Right lobe of liver (tissue), 6 donors: ENCODE results near the gene DNAH2. TPM values are rescaled to one million over a fixed set of nuclear protein-coding genes. Genes with fewer than 3 reads are reported as not detected.
A peak's percentile ranks its signal among the peaks of the same experiment; 100 is the strongest.

Experiments used
- ATAC-seq, 4 donors: fragments of 200-7000 bp; cut with Tn5 transposase; one replicate each; pipeline ENCODE4 v1.9.1; 2020; ENCODE audit warnings: mild to moderate bottlenecking in 4 of 4, moderate library complexity in 4 of 4
- DNase-seq, 3 donors: peaks; one replicate each; pipeline ENCODE4 v3.0.0-alpha.2; 2020
- H3K27ac ChIP-seq, 3 donors: fragments of 200-600 bp; one replicate each; pipeline ENCODE4 v1.8.0; 2022
- H3K27me3 ChIP-seq, 2 donors: fragments of 200-600 bp; one replicate each; pipeline ENCODE4 v1.8.0; 2022
- H3K36me3 ChIP-seq, 4 donors: fragments of 200-600 bp; sonication (generic) in 1 of 4; one replicate each; pipeline versions ENCODE4 v1.5.1 to v1.8.0; 2017 to 2022; ENCODE audit warnings: control low read depth in 1 of 4
- H3K4me1 ChIP-seq, 4 donors: fragments of 200-600 bp; sonication (generic) in 1 of 4; one replicate each; pipeline versions ENCODE4 v1.5.1 to v1.8.0; 2017 to 2022; ENCODE audit warnings: control low read depth in 1 of 4
- H3K4me3 ChIP-seq, 3 donors: fragments of 200-600 bp; one replicate each; pipeline ENCODE4 v1.8.0; 2022
- H3K9me3 ChIP-seq, 4 donors: fragments of 200-600 bp; sonication (generic) in 1 of 4; one replicate each; pipeline versions ENCODE4 v1.5.1 to v1.8.0; 2017 to 2022; ENCODE audit warnings: control low read depth in 1 of 4
- POLR2A ChIP-seq: fragments of 450-650 bp; IDR thresholded peaks from one replicate; pipeline ENCODE4 v1.6.1; 2017; ENCODE audit warnings: antibody characterized with exemption, mild to moderate bottlenecking
- WGBS: methylation state at CpG from one replicate; pipeline ENCODE4 v1.1.6; 2018; ENCODE audit warnings: low coverage, low lambda C conversion rate; ENCODE audit not compliant: insufficient coverage; ENCODE audit errors: missing lambda C conversion rate; 5-methylcytosine and 5-hydroxymethylcytosine counted together
- intact Hi-C, 2 donors: fragments of 100-400 bp; cut with DNase I; formaldehyde crosslinking; loops; one replicate each; pipeline versions ENCODE4 v1.11.2 to v1.14.1; 2022
- total RNA-seq, 6 experiments: library from RNA; depleted of rRNA in 2 of 6; stranded (reverse); fragments of >200 nt in 2 of 6; fragmentation: NEBNext Ultra II Directional in 3 of 6; extraction: Animal tissue kit (Norgen Biotek cat#: 25700) in 3 of 6; gene quantifications; one replicate each; pipeline versions ENCODE4 v1.1.0 to v1.2.4, GENCODE V29; 2016 to 2023
- TF ChIP-seq, protein P1 (sequence below), 4 donors: fragments of 200-600 bp in 3 of 4; fragments of 450-650 bp in 1 of 4; IDR thresholded peaks; one replicate each; pipeline versions ENCODE4 v1.5.1 to v1.8.0; 2016 to 2022; ENCODE audit warnings: antibody characterized with exemption in 4 of 4, mild to moderate bottlenecking in 2 of 4
- donor health status: DM: no; HTN: yes; CAD: no.
- donor health status: DM: no; HTN: no; CAD: no.
- donor health status: DM: no; HTN: no; CAD: no.
- donor health status: DM: no; HTN: yes; CAD: no.
- donor health status: DM: no; HTN: yes; CAD: no.

Gene DNAH2
- total RNA-seq, 6 experiments from 2014 or later: 0.12 to 0.38 (median 0.27) TPM

GRCh38 chr17:7837408-7838088 is 120.0 kb downstream of the DNAH2 start:
- Histone ChIP-seq H3K36me3 (no peaks in the 10 kb centered on the region), H3K4me3 (peak overlapping the region in 2 of 3 donors; percentile 70 to 73), H3K27ac (peak overlapping the region; percentile 97 to 99 (median 97)), H3K9me3 (no peaks in the 10 kb centered on the region), H3K27me3 (no peaks in the 10 kb centered on the region), H3K4me1 (peaks cover 0 to 50% (median 5%) of the 10 kb centered on the region in 4 donors)
- intact Hi-C loops: no loop called here
- 3% methylated on average over 8 of the region's 8 CpGs for WGBS
- TF ChIP-seq POLR2A: no peak
- TF ChIP-seq, protein P1, sequence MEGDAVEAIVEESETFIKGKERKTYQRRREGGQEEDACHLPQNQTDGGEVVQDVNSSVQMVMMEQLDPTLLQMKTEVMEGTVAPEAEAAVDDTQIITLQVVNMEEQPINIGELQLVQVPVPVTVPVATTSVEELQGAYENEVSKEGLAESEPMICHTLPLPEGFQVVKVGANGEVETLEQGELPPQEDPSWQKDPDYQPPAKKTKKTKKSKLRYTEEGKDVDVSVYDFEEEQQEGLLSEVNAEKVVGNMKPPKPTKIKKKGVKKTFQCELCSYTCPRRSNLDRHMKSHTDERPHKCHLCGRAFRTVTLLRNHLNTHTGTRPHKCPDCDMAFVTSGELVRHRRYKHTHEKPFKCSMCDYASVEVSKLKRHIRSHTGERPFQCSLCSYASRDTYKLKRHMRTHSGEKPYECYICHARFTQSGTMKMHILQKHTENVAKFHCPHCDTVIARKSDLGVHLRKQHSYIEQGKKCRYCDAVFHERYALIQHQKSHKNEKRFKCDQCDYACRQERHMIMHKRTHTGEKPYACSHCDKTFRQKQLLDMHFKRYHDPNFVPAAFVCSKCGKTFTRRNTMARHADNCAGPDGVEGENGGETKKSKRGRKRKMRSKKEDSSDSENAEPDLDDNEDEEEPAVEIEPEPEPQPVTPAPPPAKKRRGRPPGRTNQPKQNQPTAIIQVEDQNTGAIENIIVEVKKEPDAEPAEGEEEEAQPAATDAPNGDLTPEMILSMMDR (IDR thresholded peaks at IDR 0.05): no peak
- DNase-seq (no peak), ATAC-seq (no peak)

DNA sequence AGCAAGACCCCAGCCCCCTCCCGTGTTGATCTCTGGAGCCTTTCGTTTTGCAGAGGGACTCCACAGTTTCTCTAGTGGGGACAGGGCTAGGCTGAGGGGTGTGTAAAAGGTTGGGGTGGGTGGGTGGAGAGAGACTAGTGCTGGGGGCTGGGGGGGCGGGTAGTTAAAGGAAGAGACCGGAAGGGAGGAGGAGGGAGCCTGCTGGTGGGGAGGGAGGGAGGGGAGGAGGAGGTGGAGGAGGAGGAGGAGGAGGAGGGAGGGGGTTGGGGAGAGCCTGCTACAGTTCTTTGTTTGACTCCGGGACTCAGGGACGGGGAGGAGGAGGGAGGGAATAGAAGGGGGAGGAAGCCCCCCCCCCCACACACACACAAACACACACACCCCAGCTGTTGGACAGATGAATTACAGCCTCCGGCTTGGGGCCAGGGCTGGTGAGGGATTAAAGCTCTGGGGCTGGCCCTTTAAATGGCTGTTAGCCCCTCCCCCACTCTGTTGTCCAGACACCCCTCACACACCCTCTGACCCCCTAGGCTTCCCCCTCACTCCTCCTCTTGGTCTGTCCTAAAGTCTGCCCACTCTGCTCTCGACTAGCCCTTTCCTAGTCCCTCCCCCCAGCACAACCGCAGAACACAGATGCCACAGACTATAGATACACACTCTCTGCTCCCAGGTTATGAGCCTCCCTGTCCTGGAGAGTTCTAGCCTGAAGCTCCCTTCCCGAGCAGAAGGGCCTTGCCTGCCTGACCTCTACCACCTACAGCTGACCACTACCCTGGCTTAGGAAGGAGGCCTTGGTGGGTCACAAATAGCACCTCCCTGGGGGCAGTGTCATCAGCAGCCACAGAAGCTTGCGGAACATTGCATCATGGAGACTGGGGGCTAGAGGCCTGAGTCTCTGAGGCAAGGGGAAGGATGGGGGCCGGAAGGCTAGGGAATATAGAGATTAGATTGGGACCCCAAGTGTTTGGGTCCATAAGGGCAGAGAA is 120.8 kb downstream of the DNAH2 start:
- TF ChIP-seq, protein P1 (IDR thresholded peaks at IDR 0.05): no peak
- no peak for TF ChIP-seq POLR2A
- 2% methylated on average over 9 of the region's 12 CpGs for WGBS

GRCh38 chr17:7839190-7839875 is 121.8 kb downstream of the DNAH2 start:
- H3K9me3 ChIP-seq: no peaks in the 10 kb centered on the region
- peak overlapping the region in 2 of 3 donors; percentile 31 to 47 for H3K27ac ChIP-seq
- no peaks in the 10 kb centered on the region for H3K36me3 ChIP-seq
- no peak for TF ChIP-seq POLR2A
- TF ChIP-seq, protein P1 (IDR thresholded peaks at IDR 0.05): no peak
- 0% methylated on average over 1 of the region's 6 CpGs for WGBS
- no peaks in the 10 kb centered on the region for H3K27me3 ChIP-seq
- no peak overlapping the region for H3K4me3 ChIP-seq
- intact Hi-C loops: no loop called here
- peaks cover 0 to 43% (median 5%) of the 10 kb centered on the region in 4 donors for H3K4me1 ChIP-seq
- no peak for ATAC-seq
- DNase-seq: peak in 2 of 3 donors; percentile 29 to 60

More for the DNA sequence above, 120.8 kb downstream of the DNAH2 start:
- ATAC-seq (no peak), DNase-seq (peak in 1 of 3 donors; percentile 67)
- no peaks in the 10 kb centered on the region for H3K36me3 ChIP-seq
- intact Hi-C loops: no loop called here
- no peaks in the 10 kb centered on the region for H3K9me3 ChIP-seq
- peak overlapping the region in 2 of 3 donors; percentile 70 to 73 for H3K4me3 ChIP-seq
- H3K27me3 ChIP-seq: no peaks in the 10 kb centered on the region
- peaks cover 0 to 47% (median 5%) of the 10 kb centered on the region in 4 donors for H3K4me1 ChIP-seq
- peak overlapping the region in 2 of 3 donors; percentile 97 to 99 for H3K27ac ChIP-seq

- Histone ChIP-seq H3K4me1 (peaks cover 0 to 38% (median 5%) of the 10 kb centered on the region in 4 donors), H3K27ac (peak overlapping the region in 1 of 3 donors; percentile 47), H3K9me3 (no peaks in the 10 kb centered on the region), H3K27me3 (no peaks in the 10 kb centered on the region), H3K36me3 (no peaks in the 10 kb centered on the region), H3K4me3 (no peak overlapping the region)
- WGBS: 56% methylated on average over 2 of the region's 2 CpGs
- DNase-seq: no peak
- ATAC-seq: no peak
- no peak for TF ChIP-seq POLR2A
- TF ChIP-seq, protein P1 (IDR thresholded peaks at IDR 0.05): no peak
- intact Hi-C loops: no loop called here
Measured at GRCh38 chr17:7839876-7840261, 122.3 kb downstream of the DNAH2 start.
